CD4-positive, alpha-beta T cell treated with Interleukin-15 for 1 hour (primary cell): ENCODE measurements around the gene EDNRA.
A peak's percentile ranks its signal among the peaks of the same experiment; 100 is the strongest.

Source experiments
- DNase-seq: peaks from one replicate; pipeline ENCODE4 v3.0.0-alpha.2; 2020

The EDNRA gene

GRCh38 chr4:147508346-147508745 is 27.4 kb downstream of the EDNRA start:
- no peak for DNase-seq

DNA sequence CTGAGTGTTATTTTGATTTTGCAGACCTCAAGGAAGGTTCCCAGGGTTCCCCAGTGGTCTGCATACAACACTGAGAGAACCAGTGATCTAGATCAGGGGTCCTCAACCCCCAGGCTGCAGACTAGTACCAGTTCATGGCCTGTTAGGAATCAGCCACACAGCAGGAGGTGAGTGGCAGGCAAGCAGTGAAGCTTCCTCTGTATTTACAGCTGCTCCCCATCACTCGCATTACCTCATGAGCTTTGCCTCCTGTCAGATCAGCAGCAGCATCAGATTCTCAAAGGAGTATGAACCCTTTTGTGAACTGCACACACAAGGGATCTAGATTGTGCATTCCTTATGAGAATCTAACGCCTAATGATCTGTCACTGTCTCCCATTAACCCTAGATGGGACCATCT is 28.5 kb downstream of the EDNRA start:
- DNase-seq = no peak

- no peak for DNase-seq
Measured at GRCh38 chr4:147510962-147511668, 30.2 kb downstream of the EDNRA start.

GRCh38 chr4:147513091-147513490 is 32.2 kb downstream of the EDNRA start:
- no peak for DNase-seq

DNA sequence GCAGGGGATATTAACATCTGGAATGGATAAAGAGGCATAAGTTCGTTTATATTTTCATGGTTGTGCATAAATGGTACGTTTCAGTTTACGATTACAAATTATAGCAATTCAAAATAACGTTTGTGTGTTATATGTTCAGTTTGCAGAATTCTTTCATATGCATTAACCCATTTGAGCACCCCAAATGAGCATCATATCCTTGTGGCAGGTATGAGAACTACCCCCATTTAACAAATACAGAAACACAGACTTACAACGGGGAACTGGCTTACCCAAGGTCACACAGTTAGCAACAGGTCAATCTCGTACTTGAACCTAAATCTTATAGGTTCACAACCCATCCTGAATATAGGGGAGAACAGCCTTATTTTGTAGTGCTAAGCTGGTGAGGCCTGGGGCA is 33.1 kb downstream of the EDNRA start:
- no peak for DNase-seq

DNA sequence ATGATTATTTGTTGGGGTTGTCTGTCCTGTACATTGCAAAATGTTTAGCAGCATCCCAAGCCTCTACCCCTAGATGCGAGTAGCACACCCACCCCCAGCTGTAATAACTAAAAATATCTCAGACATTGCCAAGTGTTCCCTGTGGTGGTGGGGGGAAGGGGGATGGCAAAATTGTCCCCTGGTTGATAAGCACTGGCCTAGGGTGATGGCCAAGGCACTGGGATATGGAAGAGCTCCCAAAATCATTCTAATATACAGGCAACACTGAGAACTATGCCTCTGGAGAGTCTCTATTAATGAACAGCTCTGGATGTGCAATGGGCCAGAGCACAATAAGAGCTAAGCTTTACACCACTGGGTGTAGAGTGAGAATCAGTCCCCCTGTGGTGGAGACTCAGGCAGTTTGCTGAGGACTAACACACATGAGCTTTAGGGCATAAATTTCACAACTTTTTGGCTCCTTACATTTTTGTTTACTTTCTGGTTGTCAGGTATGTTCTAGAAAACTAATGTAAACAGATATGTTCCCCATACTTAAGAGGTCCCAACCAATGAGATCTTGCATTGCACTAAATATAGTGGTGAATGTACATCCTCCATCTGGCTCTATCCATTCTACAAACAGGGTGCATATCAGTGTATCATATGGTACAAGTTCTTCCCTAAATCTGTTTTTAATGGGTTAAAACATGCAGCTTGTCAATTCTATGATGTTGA is 34.5 kb downstream of the EDNRA start:
- no peak for DNase-seq

DNA sequence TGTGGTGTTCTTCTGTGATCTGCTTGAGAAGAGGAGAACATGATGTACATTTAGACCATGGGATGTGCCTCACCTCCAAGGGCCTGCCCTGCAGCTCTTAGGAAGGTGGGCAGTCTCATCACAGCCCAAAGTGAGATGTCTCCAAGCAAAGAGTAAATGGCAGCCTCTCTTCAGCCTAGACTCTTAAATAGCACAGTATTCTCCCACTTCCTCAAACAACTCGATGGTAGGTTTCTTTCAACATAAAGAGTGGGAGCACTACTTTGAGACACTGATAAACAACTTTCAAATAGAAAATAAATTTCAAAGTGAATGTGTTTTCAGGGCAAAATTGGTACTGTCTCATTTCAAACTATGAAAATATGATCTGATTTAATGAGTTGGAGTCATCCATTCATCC is 35.2 kb downstream of the EDNRA start:
- DNase-seq = no peak

- DNase-seq = no peak
Measured at GRCh38 chr4:147518086-147518485, 37.2 kb downstream of the EDNRA start.

DNA sequence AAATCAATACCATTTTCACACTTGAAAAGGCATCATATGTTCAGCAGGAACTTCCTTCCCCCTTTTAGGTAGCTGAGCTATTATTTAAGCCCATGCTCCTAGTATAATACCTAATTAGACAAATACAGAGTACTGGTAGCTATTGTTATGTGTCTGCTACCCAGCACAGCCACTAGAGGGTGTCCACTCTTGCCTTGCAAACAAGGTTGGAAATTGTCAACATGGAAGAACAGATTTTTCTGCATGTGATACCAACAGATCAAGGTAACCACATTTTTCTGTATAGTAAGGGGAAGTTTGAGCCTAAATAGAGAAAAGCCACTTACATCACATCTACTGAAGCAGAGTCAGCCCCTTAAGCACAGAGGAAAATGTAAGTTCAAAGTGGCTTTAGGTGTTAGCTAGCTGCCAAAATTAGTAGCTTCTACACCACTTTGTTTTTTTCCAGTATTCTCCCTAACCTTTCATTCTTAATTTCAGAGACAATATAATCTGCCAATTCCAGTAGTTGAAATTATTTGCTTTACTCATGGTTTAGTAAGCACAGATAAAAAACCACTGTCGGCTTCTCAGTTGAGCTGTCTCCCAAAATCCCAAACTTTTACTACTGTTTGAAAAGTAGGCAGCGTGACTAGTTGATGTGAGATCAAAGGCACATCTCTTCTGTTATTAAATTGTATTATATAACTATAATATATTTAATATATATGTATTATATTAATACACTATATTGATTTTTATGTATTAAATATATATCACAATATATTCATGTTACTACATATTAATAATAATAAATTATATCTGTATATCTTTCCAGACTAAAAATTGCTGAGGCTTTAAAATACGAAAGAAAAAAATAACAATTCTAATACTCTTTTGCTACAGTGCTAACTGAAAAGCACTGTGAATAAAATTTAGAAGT is 38.2 kb downstream of the EDNRA start:
- DNase-seq = peak; percentile 24

- no peak for DNase-seq
Measured at GRCh38 chr4:147524601-147525000, 43.7 kb downstream of the EDNRA start.

GRCh38 chr4:147525494-147526271 is 44.8 kb downstream of the EDNRA start:
- DNase-seq = no peak

- DNase-seq = no peak
Measured at GRCh38 chr4:147526272-147526654, 45.4 kb downstream of the EDNRA start.

DNA sequence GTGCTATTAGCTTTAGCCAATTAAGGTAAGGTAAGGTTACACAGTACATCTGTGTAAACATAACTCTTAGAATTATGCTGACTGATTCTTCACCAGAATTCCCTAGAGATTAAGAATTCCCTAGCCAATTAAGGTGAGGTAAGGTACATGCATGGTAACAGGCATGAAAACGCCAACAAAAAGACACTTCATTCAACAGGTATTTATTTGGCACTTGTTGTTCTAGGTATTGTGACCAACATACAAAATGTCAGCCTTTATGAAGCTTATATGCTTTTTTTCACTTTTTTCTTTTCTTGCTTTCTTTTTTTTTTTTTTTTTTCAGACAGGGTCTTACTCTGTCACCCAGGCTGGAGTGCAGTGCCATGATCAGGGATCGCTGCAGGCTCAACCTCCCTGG is 47.2 kb downstream of the EDNRA start:
- DNase-seq = no peak

- DNase-seq = no peak
Measured at GRCh38 chr4:147530134-147530533, 49.2 kb downstream of the EDNRA start.

DNA sequence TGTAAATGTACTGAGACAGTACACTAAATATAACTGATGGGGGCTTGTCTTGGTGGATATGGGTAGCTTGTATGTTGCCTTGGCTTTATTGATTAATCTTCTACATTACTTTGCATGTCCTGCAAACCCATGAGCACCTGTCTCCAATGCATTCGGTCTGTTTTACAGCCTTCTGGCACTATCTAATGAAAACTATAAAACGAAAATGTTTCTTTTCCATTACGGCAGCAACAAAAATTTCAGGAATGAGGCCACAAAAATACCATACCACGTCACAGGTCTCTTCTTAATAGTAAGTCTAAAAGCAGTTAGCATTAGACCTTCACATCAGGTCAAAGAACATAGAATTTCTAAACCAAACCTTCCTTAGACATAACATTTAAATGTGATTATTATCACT is 49.8 kb downstream of the EDNRA start:
- DNase-seq = no peak

GRCh38 chr4:147532896-147533295 is 52.0 kb downstream of the EDNRA start:
- DNase-seq = no peak

DNA sequence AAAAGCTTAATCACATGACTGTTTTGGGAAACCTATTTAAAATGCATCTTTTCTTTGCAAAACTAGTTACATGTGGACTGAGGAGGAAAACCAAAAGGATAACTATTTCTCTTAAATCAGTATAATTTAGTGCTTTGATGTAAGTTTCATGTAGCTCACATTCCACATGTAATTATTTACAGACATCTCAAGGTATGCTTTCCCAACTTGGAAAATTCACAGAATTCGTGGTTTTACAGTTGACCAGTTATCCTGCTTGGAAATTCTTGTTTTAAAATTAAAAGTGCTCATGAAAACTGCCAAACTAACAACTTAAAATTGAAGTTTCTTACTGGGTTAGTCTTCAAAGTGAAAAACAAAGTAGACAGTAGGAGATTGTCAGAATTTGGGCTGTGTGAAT is 52.4 kb downstream of the EDNRA start:
- no peak for DNase-seq

DNA sequence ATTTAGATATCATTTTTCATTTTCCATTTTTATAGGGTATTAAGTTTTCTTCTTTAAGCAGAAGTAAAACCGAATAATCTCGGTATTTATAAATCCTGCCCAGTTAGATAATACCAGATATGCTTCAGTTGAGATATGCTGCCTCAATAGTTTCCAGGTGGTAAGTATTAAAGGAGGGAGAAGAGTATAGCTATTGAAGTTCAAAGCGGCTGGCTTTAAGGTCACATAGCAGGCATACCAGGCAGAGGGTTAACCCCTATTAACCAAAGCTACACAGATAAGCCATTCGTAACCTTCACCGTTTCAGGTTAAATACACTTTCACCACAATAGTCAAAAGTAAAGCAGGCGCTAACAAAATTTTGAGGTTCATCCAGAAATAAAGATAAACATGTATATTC is 54.2 kb downstream of the EDNRA start:
- DNase-seq = no peak

- no peak for DNase-seq
Measured at GRCh38 chr4:147538711-147539110, 57.8 kb downstream of the EDNRA start.

GRCh38 chr4:147539959-147540358 is 59.1 kb downstream of the EDNRA start:
- no peak for DNase-seq

DNA sequence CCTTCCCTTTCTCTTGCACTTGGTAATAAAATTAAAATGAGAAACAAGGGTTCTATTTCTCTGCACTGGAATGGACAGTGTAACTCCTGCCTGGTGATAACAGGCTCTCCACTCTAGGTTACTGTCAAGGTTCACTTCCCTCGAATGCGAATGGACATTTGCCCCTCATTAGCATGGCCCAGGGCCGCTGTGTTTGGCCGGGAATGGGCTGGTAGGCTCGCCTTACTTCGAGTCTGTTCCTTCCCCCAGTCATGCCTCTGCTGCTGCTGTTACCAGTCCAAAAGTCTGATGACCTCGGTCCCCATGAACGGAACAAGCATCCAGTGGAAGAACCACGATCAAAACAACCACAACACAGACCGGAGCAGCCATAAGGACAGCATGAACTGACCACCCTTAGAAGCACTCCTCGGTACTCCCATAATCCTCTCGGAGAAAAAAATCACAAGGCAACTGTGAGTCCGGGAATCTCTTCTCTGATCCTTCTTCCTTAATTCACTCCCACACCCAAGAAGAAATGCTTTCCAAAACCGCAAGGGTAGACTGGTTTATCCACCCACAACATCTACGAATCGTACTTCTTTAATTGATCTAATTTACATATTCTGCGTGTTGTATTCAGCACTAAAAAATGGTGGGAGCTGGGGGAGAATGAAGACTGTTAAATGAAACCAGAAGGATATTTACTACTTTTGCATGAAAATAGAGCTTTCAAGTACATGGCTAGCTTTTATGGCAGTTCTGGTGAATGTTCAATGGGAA is 61.5 kb downstream of the EDNRA start:
- no peak for DNase-seq

DNA sequence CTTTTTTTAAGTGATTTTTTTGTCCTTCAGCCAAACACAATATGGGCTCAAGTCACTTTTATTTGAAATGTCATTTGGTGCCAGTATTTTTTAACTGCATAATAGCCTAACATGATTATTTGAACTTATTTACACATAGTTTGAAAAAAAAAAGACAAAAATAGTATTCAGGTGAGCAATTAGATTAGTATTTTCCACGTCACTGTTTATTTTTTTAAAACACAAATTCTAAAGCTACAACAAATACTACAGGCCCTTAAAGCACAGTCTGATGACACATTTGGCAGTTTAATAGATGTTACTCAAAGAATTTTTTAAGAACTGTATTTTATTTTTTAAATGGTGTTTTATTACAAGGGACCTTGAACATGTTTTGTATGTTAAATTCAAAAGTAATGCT is 62.1 kb downstream of the EDNRA start:
- no peak for DNase-seq
